Esophagus (tissue), 2 donors: ENCODE results near the gene CYB5R3. TPM values are rescaled to one million over a fixed set of nuclear protein-coding genes. Genes with fewer than 3 reads are reported as not detected.

ENCODE experiments used
- H3K27ac ChIP-seq, 2 donors: one replicate each; pipeline ENCODE4 v1.5.1; 2013; ENCODE audit warnings: low read depth in 2 of 2, mild to moderate bottlenecking in 2 of 2, inconsistent platforms in 1 of 2, low read length in 1 of 2, moderate library complexity in 1 of 2
- H3K27me3 ChIP-seq, 2 donors: one replicate each; pipeline ENCODE4 v1.6.1; 2013; ENCODE audit warnings: low read length in 2 of 2, control low read depth in 1 of 2, mild to moderate bottlenecking in 1 of 2; ENCODE audit not compliant: insufficient read depth in 2 of 2, control insufficient read depth in 1 of 2
- H3K36me3 ChIP-seq, 2 donors: one replicate each; pipeline ENCODE4 v1.6.1; 2013; ENCODE audit warnings: low read length in 1 of 2; ENCODE audit not compliant: control insufficient read depth in 2 of 2, insufficient read depth in 2 of 2
- H3K4me1 ChIP-seq, 2 donors: one replicate each; pipeline ENCODE4 v1.6.1; 2013; ENCODE audit warnings: low read length in 1 of 2; ENCODE audit not compliant: control insufficient read depth in 2 of 2, insufficient read depth in 2 of 2
- H3K4me3 ChIP-seq, 2 donors: one replicate each; pipeline ENCODE4 v1.5.1; 2013; ENCODE audit warnings: low read length in 2 of 2, mild to moderate bottlenecking in 2 of 2, low read depth in 1 of 2, moderate library complexity in 1 of 2
- H3K9me3 ChIP-seq, 2 donors: one replicate each; pipeline ENCODE4 v1.6.1; 2013; ENCODE audit warnings: mild to moderate bottlenecking in 2 of 2, low read depth in 1 of 2, low read length in 1 of 2, moderate library complexity in 1 of 2; ENCODE audit not compliant: control insufficient read depth in 2 of 2, insufficient read depth in 1 of 2
- WGBS, 2 donors: extraction: QIAGEN DNeasy Blood & Tissue Kit; methylation state at CpG; one replicate each; pipeline ENCODE4 v1.1.7; 2013; 5-methylcytosine and 5-hydroxymethylcytosine counted together
- polyA plus RNA-seq, 2 donors: library from polyadenylated mRNA; stranded (reverse); fragments of 200-250 nt; gene quantifications; one replicate each; pipeline ENCODE4 v1.2.3, GENCODE V29; 2013
- donor health status: healthy with polysubstance abuse.
- donor health status: Bipolar disorder and iron deficiency.

The CYB5R3 gene
- polyA plus RNA-seq, 2 donors = 52.7 to 112 TPM

GRCh38 chr22:42688241-42689211 lies 39.3 kb upstream of the CYB5R3 start:
- H3K4me3 ChIP-seq = no peak overlapping the region
- H3K27me3 ChIP-seq = no peaks in the 10 kb centered on the region
- H3K9me3 ChIP-seq = no peaks in the 10 kb centered on the region
- WGBS, 2 donors = 17 to 28% methylated on average over 25 of the region's 25 CpGs
- peaks cover 0 to 11% of the 10 kb centered on the region in 2 donors for H3K36me3 ChIP-seq
- peak overlapping the region; percentile 84 to 92 for H3K27ac ChIP-seq
- H3K4me1 ChIP-seq = peaks cover 11 to 18% of the 10 kb centered on the region in 2 donors

GRCh38 chr22:42686756-42687491 lies 37.7 kb upstream of the CYB5R3 start:
- H3K4me1 ChIP-seq = peaks cover 13 to 22% of the 10 kb centered on the region in 2 donors
- H3K9me3 ChIP-seq = no peaks in the 10 kb centered on the region
- no peak overlapping the region for H3K4me3 ChIP-seq
- H3K27ac ChIP-seq = peak overlapping the region; percentile 56 to 75
- H3K27me3 ChIP-seq = no peaks in the 10 kb centered on the region
- no peaks in the 10 kb centered on the region for H3K36me3 ChIP-seq
- WGBS, 2 donors = 76 to 79% methylated on average over 14 of the region's 14 CpGs

- Histone ChIP-seq H3K9me3 (no peaks in the 10 kb centered on the region), H3K4me3 (no peak overlapping the region), H3K27me3 (no peaks in the 10 kb centered on the region), H3K36me3 (no peaks in the 10 kb centered on the region), H3K27ac (peak overlapping the region; percentile 56 to 75), H3K4me1 (peaks cover 8 to 22% of the 10 kb centered on the region in 2 donors)
- 20 to 34% methylated on average over 5 of the region's 5 CpGs for WGBS, 2 donors
These were observed 36.9 kb upstream of the CYB5R3 start for GRCh38 chr22:42685941-42686653.

- no peak overlapping the region for H3K4me3 ChIP-seq
- peaks cover 8 to 22% of the 10 kb centered on the region in 2 donors for H3K4me1 ChIP-seq
- H3K9me3 ChIP-seq = no peaks in the 10 kb centered on the region
- H3K27ac ChIP-seq = peak overlapping the region; percentile 41 to 48
- no peaks in the 10 kb centered on the region for H3K27me3 ChIP-seq
- WGBS, 2 donors = 77 to 80% methylated on average over 11 of the region's 11 CpGs
- H3K36me3 ChIP-seq = no peaks in the 10 kb centered on the region
These were observed 35.4 kb upstream of the CYB5R3 start for GRCh38 chr22:42684462-42685195.

- Histone ChIP-seq H3K4me1 (peaks cover 8 to 21% of the 10 kb centered on the region in 2 donors), H3K36me3 (no peaks in the 10 kb centered on the region), H3K27ac (peak overlapping the region; percentile 61 to 66), H3K4me3 (no peak overlapping the region), H3K27me3 (no peaks in the 10 kb centered on the region), H3K9me3 (peaks cover 0 to 2% of the 10 kb centered on the region in 2 donors)
- WGBS, 2 donors = 47 to 51% methylated on average over 8 of the region's 8 CpGs
These were observed 34.5 kb upstream of the CYB5R3 start for GRCh38 chr22:42683578-42684283.

GRCh38 chr22:42682113-42682851 lies 33.1 kb upstream of the CYB5R3 start:
- Histone ChIP-seq H3K4me3 (no peak overlapping the region), H3K4me1 (peaks cover 5 to 13% of the 10 kb centered on the region in 2 donors), H3K9me3 (peaks cover 0 to 3% of the 10 kb centered on the region in 2 donors), H3K36me3 (no peaks in the 10 kb centered on the region), H3K27me3 (no peaks in the 10 kb centered on the region), H3K27ac (peak overlapping the region in 1 of 2 donors; percentile 26)
- WGBS, 2 donors = 58 to 66% methylated on average over 10 of the region's 10 CpGs

GRCh38 chr22:42680648-42681047 lies 31.5 kb upstream of the CYB5R3 start:
- Histone ChIP-seq H3K27me3 (no peaks in the 10 kb centered on the region), H3K9me3 (peaks cover 0 to 3% of the 10 kb centered on the region in 2 donors), H3K4me3 (no peak overlapping the region), H3K27ac (peak overlapping the region in 1 of 2 donors; percentile 65), H3K36me3 (no peaks in the 10 kb centered on the region), H3K4me1 (peaks cover 2 to 4% of the 10 kb centered on the region in 2 donors)
- 64 to 68% methylated on average over 8 of the region's 8 CpGs for WGBS, 2 donors

- H3K36me3 ChIP-seq = no peaks in the 10 kb centered on the region
- H3K27me3 ChIP-seq = no peaks in the 10 kb centered on the region
- WGBS, 2 donors = 86 to 91% methylated on average over 4 of the region's 4 CpGs
- no peak overlapping the region for H3K4me3 ChIP-seq
- H3K27ac ChIP-seq = no peak overlapping the region
- H3K9me3 ChIP-seq = peaks cover 0 to 3% of the 10 kb centered on the region in 2 donors
- H3K4me1 ChIP-seq = peaks cover 2 to 4% of the 10 kb centered on the region in 2 donors
These were observed 30.5 kb upstream of the CYB5R3 start for GRCh38 chr22:42679691-42680090.
